Brain microvascular endothelial cell (primary cell): ENCODE results near the gene VSX1.

Experiments
- DNase-seq: peaks from one replicate; pipeline ENCODE4 v3.0.0-alpha.2; 2020
- H3K27ac ChIP-seq: fragments of 250-450 bp; sonication (Bioruptor Pico); 2 replicates; pipeline ENCODE4 v1.5.1; 2020; ENCODE audit warnings: mild to moderate bottlenecking, moderate library complexity
- H3K27me3 ChIP-seq: fragments of 250-450 bp; sonication (Bioruptor Pico); replicated peaks from 2 replicates; pipeline ENCODE4 v1.5.1; 2020; ENCODE audit warnings: mild to moderate bottlenecking
- H3K36me3 ChIP-seq: fragments of 250-450 bp; sonication (Bioruptor Pico); replicated peaks from 2 replicates; pipeline ENCODE4 v1.5.1; 2020; ENCODE audit warnings: mild to moderate bottlenecking
- H3K4me3 ChIP-seq: 2 replicates; pipeline ENCODE4 v1.5.1; 2011; ENCODE audit warnings: low read depth, mild to moderate bottlenecking, control low read depth, low read length, moderate library complexity
- in situ Hi-C: cut with HindIII; loops from 2 replicates; pipeline ENCODE4 v1.10.0; 2017; ENCODE audit warnings: low sequenced_read_pairs, low pct_ligation_motif_present
- TF ChIP-seq, protein P1 (sequence below): IDR thresholded peaks from 2 replicates; pipeline ENCODE4 v1.5.1; 2011; ENCODE audit warnings: low read depth, mild to moderate bottlenecking, moderate library complexity, low read length, control low read depth, inconsistent platforms; ENCODE audit errors: missing control alignments

VSX1 gene

DNA sequence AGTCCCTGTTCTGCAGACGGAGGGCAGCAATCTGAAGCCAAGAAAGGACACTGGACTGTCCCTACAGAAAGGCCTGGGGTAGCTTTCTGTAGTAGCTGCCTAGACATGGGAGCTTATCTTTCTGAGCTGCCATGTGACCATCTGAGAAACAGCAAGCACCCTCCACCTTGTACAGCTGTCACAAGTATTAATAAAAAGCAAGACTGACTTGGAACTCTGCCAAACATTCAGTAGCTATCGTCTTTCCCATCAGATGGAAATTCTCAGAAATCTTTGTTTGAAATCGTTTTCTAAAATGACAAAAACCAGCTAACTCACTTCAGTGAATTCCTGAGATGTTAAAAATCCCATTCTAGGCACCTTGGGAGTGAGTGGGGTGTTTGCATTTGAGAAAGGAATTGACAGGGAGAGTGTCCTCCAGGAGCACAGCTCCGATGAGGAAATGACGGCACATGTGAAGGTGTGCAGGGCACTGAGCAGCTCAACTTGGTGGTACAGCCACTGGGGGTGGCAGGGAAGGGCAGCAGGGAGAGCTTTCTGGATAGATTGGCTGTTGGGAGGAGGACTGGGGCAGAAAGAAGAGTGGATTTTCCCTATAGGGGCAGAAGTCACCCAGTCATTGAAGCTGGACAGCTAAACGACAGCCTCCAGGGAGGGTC lies 48.5 kb downstream of the VSX1 start:
- TF ChIP-seq, protein P1, sequence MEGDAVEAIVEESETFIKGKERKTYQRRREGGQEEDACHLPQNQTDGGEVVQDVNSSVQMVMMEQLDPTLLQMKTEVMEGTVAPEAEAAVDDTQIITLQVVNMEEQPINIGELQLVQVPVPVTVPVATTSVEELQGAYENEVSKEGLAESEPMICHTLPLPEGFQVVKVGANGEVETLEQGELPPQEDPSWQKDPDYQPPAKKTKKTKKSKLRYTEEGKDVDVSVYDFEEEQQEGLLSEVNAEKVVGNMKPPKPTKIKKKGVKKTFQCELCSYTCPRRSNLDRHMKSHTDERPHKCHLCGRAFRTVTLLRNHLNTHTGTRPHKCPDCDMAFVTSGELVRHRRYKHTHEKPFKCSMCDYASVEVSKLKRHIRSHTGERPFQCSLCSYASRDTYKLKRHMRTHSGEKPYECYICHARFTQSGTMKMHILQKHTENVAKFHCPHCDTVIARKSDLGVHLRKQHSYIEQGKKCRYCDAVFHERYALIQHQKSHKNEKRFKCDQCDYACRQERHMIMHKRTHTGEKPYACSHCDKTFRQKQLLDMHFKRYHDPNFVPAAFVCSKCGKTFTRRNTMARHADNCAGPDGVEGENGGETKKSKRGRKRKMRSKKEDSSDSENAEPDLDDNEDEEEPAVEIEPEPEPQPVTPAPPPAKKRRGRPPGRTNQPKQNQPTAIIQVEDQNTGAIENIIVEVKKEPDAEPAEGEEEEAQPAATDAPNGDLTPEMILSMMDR: no peak
- in situ Hi-C loops: no loop called here
- H3K27me3 ChIP-seq: no peaks in the 10 kb centered on the region
- no peaks in the 10 kb centered on the region for H3K36me3 ChIP-seq
- no peak overlapping the region for H3K27ac ChIP-seq
- DNase-seq: no peak
- H3K4me3 ChIP-seq: no peak overlapping the region

DNA sequence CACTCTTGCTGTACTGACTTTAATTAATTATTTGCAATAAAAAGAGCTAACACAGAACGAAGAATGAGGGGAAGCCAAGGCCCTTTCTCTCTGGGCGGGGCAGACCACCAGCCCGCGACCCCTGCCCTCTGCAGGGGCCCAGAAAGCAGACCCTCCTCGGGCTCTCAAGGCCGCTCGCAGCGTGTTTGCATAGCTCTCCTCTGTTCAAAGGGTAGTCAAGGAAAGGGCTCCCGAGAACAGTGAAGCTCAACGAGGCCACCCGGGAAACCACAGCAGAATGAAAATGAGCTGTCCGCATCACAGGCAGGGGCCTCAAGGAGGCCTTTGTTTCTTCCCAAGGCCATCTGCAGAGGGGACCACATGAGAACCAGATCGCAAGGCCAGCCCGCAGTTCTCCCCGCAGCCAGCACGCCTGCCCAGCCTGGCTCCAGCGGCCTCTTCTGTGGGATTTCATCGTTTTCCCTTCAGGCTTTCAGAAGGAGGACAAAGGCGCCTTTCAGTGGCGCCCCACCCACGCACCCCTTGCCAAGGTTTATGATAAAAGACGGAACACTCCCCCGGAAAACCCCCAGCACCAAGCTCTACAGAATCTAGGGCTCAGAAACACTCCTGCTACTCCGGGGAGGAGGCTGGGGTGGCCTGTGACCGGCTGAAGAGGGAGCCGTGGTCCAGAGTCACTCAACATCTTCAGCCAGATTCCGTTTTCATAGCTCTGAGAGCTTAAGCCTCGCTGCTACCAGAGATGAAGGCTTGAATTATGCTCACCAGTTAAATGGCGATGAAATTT lies 49.3 kb downstream of the VSX1 start:
- Histone ChIP-seq H3K4me3 (no peak overlapping the region), H3K27ac (no peak overlapping the region)
- no peak for DNase-seq

DNA sequence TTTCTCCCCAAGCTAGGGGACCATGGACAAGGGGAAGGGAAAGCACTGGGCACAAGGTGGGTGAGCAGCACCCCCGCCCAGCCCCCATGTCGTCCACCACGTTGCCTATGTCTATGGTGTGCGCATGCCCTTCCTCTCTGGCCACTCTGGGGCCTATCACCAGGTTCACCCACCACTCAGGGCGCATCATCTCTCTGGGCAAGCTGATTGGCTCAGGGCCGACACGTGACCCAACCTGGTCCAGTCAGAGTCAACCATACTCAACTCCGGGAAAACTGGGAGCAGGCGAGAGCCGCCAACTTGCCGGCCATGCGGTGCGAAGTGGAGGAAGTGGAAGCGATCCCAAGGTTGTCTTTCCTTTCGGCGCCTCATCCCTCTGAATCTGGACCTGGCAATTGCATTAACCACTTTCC lies 49.9 kb downstream of the VSX1 start:
- H3K27me3 ChIP-seq: no peaks in the 10 kb centered on the region
- no peak for DNase-seq
- no peaks in the 10 kb centered on the region for H3K36me3 ChIP-seq
- no peak overlapping the region for H3K27ac ChIP-seq
- TF ChIP-seq, protein P1: no peak
- in situ Hi-C loops: no loop called here
- H3K4me3 ChIP-seq: no peak overlapping the region

More for the DNA sequence above, 49.3 kb downstream of the VSX1 start:
- no peaks in the 10 kb centered on the region for H3K36me3 ChIP-seq
- TF ChIP-seq, protein P1: no peak
- H3K27me3 ChIP-seq: no peaks in the 10 kb centered on the region
- in situ Hi-C loops: no loop called here

DNA sequence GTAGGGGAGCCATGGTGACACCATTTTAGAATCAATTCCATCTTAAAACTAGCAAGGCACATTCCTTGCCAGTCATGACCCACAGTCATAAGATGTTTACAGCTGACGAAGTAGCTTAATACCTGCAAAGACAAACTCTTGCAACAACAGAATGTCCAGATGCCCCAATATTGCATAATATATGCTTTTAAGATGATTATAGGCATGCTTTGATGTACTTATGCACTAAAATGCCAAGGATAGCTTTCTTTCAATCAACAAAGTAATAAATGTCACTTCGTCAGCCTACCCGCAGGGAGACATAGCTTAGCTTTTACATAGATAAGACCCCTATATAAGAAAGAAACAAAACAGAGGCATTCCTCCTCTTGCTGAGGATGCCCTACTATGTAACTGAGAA lies 50.7 kb downstream of the VSX1 start:
- H3K4me3 ChIP-seq: no peak overlapping the region
- no peaks in the 10 kb centered on the region for H3K36me3 ChIP-seq
- no peaks in the 10 kb centered on the region for H3K27me3 ChIP-seq
- H3K27ac ChIP-seq: no peak overlapping the region
- TF ChIP-seq, protein P1: no peak
- DNase-seq: no peak
- in situ Hi-C loops: no loop called here

DNA sequence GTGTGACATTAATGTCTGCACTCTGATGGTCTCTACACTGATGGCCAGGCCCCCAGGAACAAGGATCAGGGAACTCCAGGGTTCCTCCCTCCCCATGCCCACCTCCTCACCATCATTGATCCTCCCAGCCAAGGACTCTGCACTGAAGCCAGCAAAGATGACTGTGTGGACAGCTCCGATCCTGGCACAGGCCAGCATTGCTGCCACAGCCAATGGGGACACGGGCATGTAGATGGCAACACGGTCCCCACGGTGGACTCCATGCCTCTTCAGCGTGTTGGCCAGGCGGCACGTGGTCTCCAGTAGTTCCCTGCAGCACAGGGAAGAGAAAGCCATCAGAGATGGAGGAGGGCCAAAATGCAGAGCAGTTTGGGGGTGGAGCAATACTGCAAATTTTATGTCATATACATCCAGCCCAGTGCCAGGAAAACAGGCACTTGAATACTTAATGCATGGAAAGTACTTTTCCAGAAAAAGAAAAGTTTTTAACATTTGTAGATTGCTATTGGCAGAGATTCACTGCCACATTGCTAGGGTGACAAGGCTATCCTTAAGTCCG lies 51.2 kb downstream of the VSX1 start:
- in situ Hi-C loops: no loop called here
- no peaks in the 10 kb centered on the region for H3K27me3 ChIP-seq
- DNase-seq: no peak
- H3K36me3 ChIP-seq: no peaks in the 10 kb centered on the region
- TF ChIP-seq, protein P1: no peak
- no peak overlapping the region for H3K4me3 ChIP-seq
- no peak overlapping the region for H3K27ac ChIP-seq
